ENCODE measurements around the gene C17orf107.
A peak's percentile ranks its signal among the peaks of the same experiment; 100 is the strongest.
"Not testable (repeated sequence)": the region's sequence is repeated elsewhere in the genome, so short reads cannot be mapped to it uniquely, and the experiment has no call there.

C17orf107 gene

GRCh38 chr17:4899341-4900230, at the start of gene C17orf107:
TSS of gene C17orf107 (plus strand) at chr17:4899536. CDS start at chr17:4899763, 227 bp downstream.
- DNase-seq: peak; percentile 94

GRCh38 chr17:4850246-4850645, 49.1 kb upstream of the C17orf107 start:
- DNase-seq: no peak

- DNase-seq: no peak
Measured at GRCh38 chr17:4851084-4851483, 48.3 kb upstream of the C17orf107 start.

GRCh38 chr17:4852567-4853207, 46.6 kb upstream of the C17orf107 start:
- peak; percentile 47 for DNase-seq

- peak; percentile 56 for DNase-seq
Measured at GRCh38 chr17:4853208-4853671, 46.1 kb upstream of the C17orf107 start.

GRCh38 chr17:4854111-4854681, 45.1 kb upstream of the C17orf107 start:
- no peak for DNase-seq

GRCh38 chr17:4856271-4856936, 42.9 kb upstream of the C17orf107 start:
- no peak for DNase-seq

- DNase-seq: no peak
Measured at GRCh38 chr17:4856937-4857314, 42.4 kb upstream of the C17orf107 start.

GRCh38 chr17:4857347-4857746, 42.0 kb upstream of the C17orf107 start:
- DNase-seq: not testable (repeated sequence)

- DNase-seq: no peak
Measured at GRCh38 chr17:4858068-4858881, 41.1 kb upstream of the C17orf107 start.

- DNase-seq: no peak
Measured at GRCh38 chr17:4858882-4859260, 40.5 kb upstream of the C17orf107 start.

- DNase-seq: no peak
Measured at GRCh38 chr17:4859816-4860625, 39.3 kb upstream of the C17orf107 start.

- no peak for DNase-seq
Measured at GRCh38 chr17:4860651-4861050, 38.7 kb upstream of the C17orf107 start.

GRCh38 chr17:4861052-4861451, 38.3 kb upstream of the C17orf107 start:
- DNase-seq: no peak

GRCh38 chr17:4862720-4863119, 36.6 kb upstream of the C17orf107 start:
- no peak for DNase-seq

- DNase-seq: no peak
Measured at GRCh38 chr17:4863321-4863720, 36.0 kb upstream of the C17orf107 start.

GRCh38 chr17:4867535-4867934, 31.8 kb upstream of the C17orf107 start:
- not testable (repeated sequence) for DNase-seq

GRCh38 chr17:4869058-4869998, 30.0 kb upstream of the C17orf107 start:
- not testable (repeated sequence) for DNase-seq

GRCh38 chr17:4870855-4871254, 28.5 kb upstream of the C17orf107 start:
- DNase-seq: no peak

- DNase-seq: no peak
Measured at GRCh38 chr17:4872786-4873185, 26.6 kb upstream of the C17orf107 start.
